Chondrocyte (in vitro differentiated cells): ENCODE data around the gene MLKL. TPM values are rescaled to one million over a fixed set of nuclear protein-coding genes. Genes with fewer than 3 reads are reported as not detected.
A peak's percentile ranks its signal among the peaks of the same experiment; 100 is the strongest.

ENCODE experiments used
- DNase-seq: peaks from one replicate; pipeline ENCODE4 v3.0.0; 2021; ENCODE audit warnings: mixed read lengths, low spot score
- H3K27ac Mint-ChIP-seq: one replicate; pipeline ENCODE4 v1.8.0; 2021; ENCODE audit warnings: mild to moderate bottlenecking, moderate library complexity, mixed read lengths; ENCODE audit not compliant: unreplicated experiment
- H3K27me3 Mint-ChIP-seq: 2 replicates; pipeline ENCODE4 v1.8.0; 2021; ENCODE audit warnings: low read depth, mixed read lengths
- H3K36me3 Mint-ChIP-seq: 2 replicates; pipeline ENCODE4 v1.8.0; 2021; ENCODE audit warnings: low read depth, mixed read lengths
- H3K4me1 Mint-ChIP-seq: 2 replicates; pipeline ENCODE4 v1.8.0; 2021; ENCODE audit warnings: low read depth, mild to moderate bottlenecking, mixed read lengths
- H3K4me3 Mint-ChIP-seq: one replicate; pipeline ENCODE4 v1.8.0; 2021; ENCODE audit warnings: mild to moderate bottlenecking, moderate library complexity, mixed read lengths; ENCODE audit not compliant: unreplicated experiment
- H3K9me3 Mint-ChIP-seq: 2 replicates; pipeline ENCODE4 v1.8.0; 2021; ENCODE audit warnings: low read depth, mixed read lengths
- total RNA-seq: library from RNA; stranded (reverse); gene quantifications from 3 replicates; pipeline ENCODE4 v1.2.1, GENCODE V29; 2021
- TF ChIP-seq, protein P1 (sequence below): fragments of 200-600 bp; sonication (generic); IDR thresholded peaks from 2 replicates; pipeline ENCODE4 v1.5.0; 2021; ENCODE audit warnings: antibody characterized with exemption, mild to moderate bottlenecking, moderate library complexity

The MLKL gene
- total RNA-seq, 1 donor from 2014 or later: 2.7 TPM

- TF ChIP-seq, protein P1, sequence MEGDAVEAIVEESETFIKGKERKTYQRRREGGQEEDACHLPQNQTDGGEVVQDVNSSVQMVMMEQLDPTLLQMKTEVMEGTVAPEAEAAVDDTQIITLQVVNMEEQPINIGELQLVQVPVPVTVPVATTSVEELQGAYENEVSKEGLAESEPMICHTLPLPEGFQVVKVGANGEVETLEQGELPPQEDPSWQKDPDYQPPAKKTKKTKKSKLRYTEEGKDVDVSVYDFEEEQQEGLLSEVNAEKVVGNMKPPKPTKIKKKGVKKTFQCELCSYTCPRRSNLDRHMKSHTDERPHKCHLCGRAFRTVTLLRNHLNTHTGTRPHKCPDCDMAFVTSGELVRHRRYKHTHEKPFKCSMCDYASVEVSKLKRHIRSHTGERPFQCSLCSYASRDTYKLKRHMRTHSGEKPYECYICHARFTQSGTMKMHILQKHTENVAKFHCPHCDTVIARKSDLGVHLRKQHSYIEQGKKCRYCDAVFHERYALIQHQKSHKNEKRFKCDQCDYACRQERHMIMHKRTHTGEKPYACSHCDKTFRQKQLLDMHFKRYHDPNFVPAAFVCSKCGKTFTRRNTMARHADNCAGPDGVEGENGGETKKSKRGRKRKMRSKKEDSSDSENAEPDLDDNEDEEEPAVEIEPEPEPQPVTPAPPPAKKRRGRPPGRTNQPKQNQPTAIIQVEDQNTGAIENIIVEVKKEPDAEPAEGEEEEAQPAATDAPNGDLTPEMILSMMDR: no peak
- Mint-ChIP-seq H3K27ac (peak overlapping the region; percentile 87), H3K27me3 (no peaks in the 10 kb centered on the region), H3K4me1 (peaks cover 22% of the 10 kb centered on the region), H3K4me3 (peak overlapping the region; percentile 84), H3K9me3 (no peaks in the 10 kb centered on the region), H3K36me3 (no peaks in the 10 kb centered on the region)
- no peak for DNase-seq
Observed at GRCh38 chr16:74700116-74700437, 585 bp downstream of the MLKL start.

DNA sequence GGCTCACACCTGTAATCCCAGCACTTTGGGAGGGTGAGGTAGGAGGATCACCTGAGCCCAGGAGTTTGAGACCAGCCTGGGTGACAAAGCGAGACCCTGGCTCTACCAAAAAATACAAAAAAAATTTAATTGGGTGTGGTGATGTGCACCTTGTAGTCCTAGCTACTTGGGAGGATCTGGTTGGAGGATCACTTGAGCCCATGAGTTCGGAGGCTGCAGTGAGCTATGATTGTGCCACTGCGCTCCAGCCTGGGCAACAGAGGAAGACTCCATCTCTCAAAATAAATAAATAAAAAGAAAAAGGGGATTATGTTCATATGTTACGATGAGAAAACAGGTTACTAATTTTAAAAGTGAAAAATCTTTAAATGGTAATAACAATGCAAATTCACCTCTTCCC is 996 bp downstream of the MLKL start:
- no peak overlapping the region for H3K4me3 Mint-ChIP-seq
- no peaks in the 10 kb centered on the region for H3K27me3 Mint-ChIP-seq
- no peaks in the 10 kb centered on the region for H3K9me3 Mint-ChIP-seq
- no peak for DNase-seq
- TF ChIP-seq, protein P1: no peak
- no peaks in the 10 kb centered on the region for H3K36me3 Mint-ChIP-seq
- peaks cover 22% of the 10 kb centered on the region for H3K4me1 Mint-ChIP-seq
- H3K27ac Mint-ChIP-seq: no peak overlapping the region

- H3K27ac Mint-ChIP-seq: no peak overlapping the region
- H3K4me3 Mint-ChIP-seq: no peak overlapping the region
- no peaks in the 10 kb centered on the region for H3K9me3 Mint-ChIP-seq
- TF ChIP-seq, protein P1: no peak
- H3K36me3 Mint-ChIP-seq: no peaks in the 10 kb centered on the region
- DNase-seq: no peak
- H3K4me1 Mint-ChIP-seq: peaks cover 22% of the 10 kb centered on the region
- no peaks in the 10 kb centered on the region for H3K27me3 Mint-ChIP-seq
Observed at GRCh38 chr16:74698222-74698621, 2.4 kb downstream of the MLKL start.

DNA sequence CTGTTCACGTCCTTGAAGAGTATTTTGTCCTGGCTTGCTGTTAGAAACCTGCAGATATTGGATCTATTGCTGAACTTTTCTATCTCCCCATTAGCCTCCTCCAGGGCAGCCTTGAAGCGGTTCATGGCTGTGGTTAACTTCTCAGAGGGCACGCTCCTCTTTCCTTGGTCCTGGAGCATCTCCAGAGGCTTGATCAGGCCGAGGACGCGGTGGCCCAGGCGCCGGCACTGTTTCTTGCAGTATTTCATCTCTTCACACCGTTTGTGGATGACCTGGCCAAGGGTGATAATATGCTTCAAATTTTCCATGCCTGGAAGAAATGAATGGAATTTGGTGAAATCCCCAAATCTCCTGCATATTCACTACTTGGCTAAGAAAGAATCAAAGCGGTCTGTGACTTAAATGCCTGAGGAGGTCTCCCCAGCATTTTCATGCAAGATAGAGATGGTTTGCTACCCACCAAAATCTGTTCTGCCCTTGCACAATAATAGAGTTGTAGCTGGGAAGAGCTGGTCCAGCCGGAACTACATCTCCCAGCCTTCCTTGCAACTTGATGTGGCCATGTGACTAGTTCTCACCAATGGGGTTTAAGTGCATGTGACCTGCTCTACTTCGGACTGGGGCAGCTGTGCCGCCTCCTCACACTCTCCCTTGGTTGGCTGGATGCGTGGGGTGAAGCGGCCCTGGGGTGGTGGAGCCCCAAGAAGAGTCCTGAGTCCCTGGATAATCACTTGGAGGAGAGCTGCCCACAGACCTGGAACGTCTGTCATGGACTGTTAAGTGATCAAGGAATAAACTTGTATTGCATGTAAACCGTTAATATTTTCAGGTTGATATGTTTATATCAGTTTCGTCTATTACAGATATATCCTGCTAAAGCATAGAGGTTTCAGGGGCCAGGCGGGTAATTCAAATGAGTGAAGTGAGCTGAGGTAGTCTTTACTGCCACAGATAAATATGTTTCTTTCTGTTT is 4.9 kb downstream of the MLKL start:
- TF ChIP-seq, protein P1: no peak
- Mint-ChIP-seq H3K4me1 (peaks cover 11% of the 10 kb centered on the region), H3K9me3 (no peaks in the 10 kb centered on the region), H3K27ac (peak overlapping the region; percentile 86), H3K36me3 (peaks cover 4% of the 10 kb centered on the region), H3K27me3 (no peaks in the 10 kb centered on the region), H3K4me3 (peak overlapping the region; percentile 89)
- no peak for DNase-seq

DNA sequence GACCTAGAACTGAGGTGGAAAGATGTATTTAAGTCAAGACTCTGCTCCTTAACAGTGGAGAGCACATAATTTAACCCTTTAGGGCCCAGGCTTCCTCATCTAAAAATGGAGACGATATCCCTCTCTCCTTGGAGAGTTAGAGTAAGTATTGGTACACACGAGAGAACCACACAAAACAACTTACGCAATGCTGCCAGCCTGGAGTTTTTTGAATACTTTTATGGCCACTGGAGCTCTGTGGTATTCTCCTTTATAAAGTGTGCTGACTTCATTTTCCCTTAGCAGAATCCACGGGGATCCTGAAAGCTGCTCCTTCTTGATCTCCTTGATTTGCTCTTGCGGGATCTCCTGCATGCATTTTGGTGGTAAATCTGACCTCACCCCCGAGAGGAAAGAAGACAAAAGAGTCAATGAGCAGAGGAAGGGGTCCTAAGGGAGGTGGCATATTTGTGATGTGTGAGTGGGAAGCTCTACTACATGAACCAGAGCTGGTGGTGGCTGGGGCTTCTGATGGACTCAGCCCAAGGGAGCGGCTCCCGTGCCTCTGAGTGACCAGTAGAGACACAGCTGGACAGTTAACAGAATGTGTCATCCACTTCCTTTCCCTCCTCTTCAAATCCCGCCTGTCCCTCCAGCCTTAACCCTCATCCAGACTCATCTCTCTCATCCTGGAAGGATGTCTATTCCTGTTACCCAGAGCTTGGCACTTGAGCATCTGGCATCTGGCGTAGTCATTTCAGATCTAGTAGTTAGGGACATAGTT is 9.4 kb downstream of the MLKL start:
- no peak overlapping the region for H3K27ac Mint-ChIP-seq
- peaks cover 5% of the 10 kb centered on the region for H3K36me3 Mint-ChIP-seq
- DNase-seq: no peak
- no peaks in the 10 kb centered on the region for H3K27me3 Mint-ChIP-seq
- no peak overlapping the region for H3K4me3 Mint-ChIP-seq
- peaks cover 5% of the 10 kb centered on the region for H3K4me1 Mint-ChIP-seq
- TF ChIP-seq, protein P1: no peak
- H3K9me3 Mint-ChIP-seq: no peaks in the 10 kb centered on the region
